Activated naive CD8-positive, alpha-beta T cell treated with anti-CD3 and anti-CD28 coated beads for 36 hours (primary cell): ENCODE data around the gene FAM110D. TPM values are rescaled to one million over a fixed set of nuclear protein-coding genes. Genes with fewer than 3 reads are reported as not detected.

Source experiments
- DNase-seq: peaks from one replicate; pipeline ENCODE4 v3.0.0; 2021
- H3K27ac Mint-ChIP-seq: one replicate; pipeline ENCODE4 v1.8.0; 2022; ENCODE audit warnings: mild to moderate bottlenecking, moderate library complexity, mixed read lengths
- H3K27me3 Mint-ChIP-seq: one replicate; pipeline ENCODE4 v1.8.0; 2022; ENCODE audit warnings: mild to moderate bottlenecking, mixed read lengths
- H3K36me3 Mint-ChIP-seq: one replicate; pipeline ENCODE4 v1.8.0; 2021; ENCODE audit warnings: mild to moderate bottlenecking, mixed read lengths
- H3K4me1 Mint-ChIP-seq: one replicate; pipeline ENCODE4 v1.8.0; 2021; ENCODE audit warnings: mixed read lengths
- H3K4me3 Mint-ChIP-seq: one replicate; pipeline ENCODE4 v1.8.0; 2022; ENCODE audit warnings: mild to moderate bottlenecking, moderate library complexity, mixed read lengths
- H3K9me3 Mint-ChIP-seq: one replicate; pipeline ENCODE4 v1.8.0; 2022; ENCODE audit warnings: mixed read lengths
- total RNA-seq, 2 experiments: library from RNA; stranded (reverse); gene quantifications; one replicate each; pipeline ENCODE4 v1.2.3, GENCODE V29; 2021

Gene FAM110D
- total RNA-seq, 2 experiments from 2014 or later: not detected

- Mint-ChIP-seq H3K4me3 (no peak overlapping the region), H3K27me3 (no peaks in the 10 kb centered on the region), H3K4me1 (peaks cover 41% of the 10 kb centered on the region), H3K27ac (peak overlapping the region; percentile 87), H3K36me3 (peaks cover 6% of the 10 kb centered on the region), H3K9me3 (no peaks in the 10 kb centered on the region)
- no peak for DNase-seq
Observed at GRCh38 chr1:26125382-26125781, 33.5 kb upstream of the FAM110D start.

GRCh38 chr1:26125946-26126320, 32.9 kb upstream of the FAM110D start:
- Mint-ChIP-seq H3K36me3 (peaks cover 6% of the 10 kb centered on the region), H3K4me3 (peak overlapping the region; percentile 65), H3K9me3 (no peaks in the 10 kb centered on the region), H3K27ac (peak overlapping the region; percentile 87), H3K4me1 (peaks cover 40% of the 10 kb centered on the region), H3K27me3 (no peaks in the 10 kb centered on the region)
- DNase-seq: no peak

- Mint-ChIP-seq H3K4me1 (peaks cover 40% of the 10 kb centered on the region), H3K36me3 (peaks cover 6% of the 10 kb centered on the region), H3K27ac (peak overlapping the region; percentile 87), H3K27me3 (no peaks in the 10 kb centered on the region), H3K4me3 (peak overlapping the region; percentile 65), H3K9me3 (no peaks in the 10 kb centered on the region)
- DNase-seq: peak; percentile 24
Observed at GRCh38 chr1:26126321-26127084, 32.4 kb upstream of the FAM110D start.

GRCh38 chr1:26127235-26128163, 31.4 kb upstream of the FAM110D start:
- Mint-ChIP-seq H3K4me3 (peak overlapping the region; percentile 62), H3K36me3 (peaks cover 2% of the 10 kb centered on the region), H3K27me3 (no peaks in the 10 kb centered on the region), H3K9me3 (no peaks in the 10 kb centered on the region), H3K4me1 (peaks cover 44% of the 10 kb centered on the region), H3K27ac (peak overlapping the region; percentile 72)
- no peak for DNase-seq

GRCh38 chr1:26129778-26130177, 29.1 kb upstream of the FAM110D start:
- Mint-ChIP-seq H3K9me3 (no peaks in the 10 kb centered on the region), H3K4me1 (peaks cover 29% of the 10 kb centered on the region), H3K27ac (no peak overlapping the region), H3K36me3 (no peaks in the 10 kb centered on the region), H3K27me3 (no peaks in the 10 kb centered on the region), H3K4me3 (no peak overlapping the region)
- no peak for DNase-seq

- H3K4me1 Mint-ChIP-seq: peaks cover 25% of the 10 kb centered on the region
- no peak for DNase-seq
- no peaks in the 10 kb centered on the region for H3K27me3 Mint-ChIP-seq
- H3K36me3 Mint-ChIP-seq: no peaks in the 10 kb centered on the region
- H3K4me3 Mint-ChIP-seq: no peak overlapping the region
- no peak overlapping the region for H3K27ac Mint-ChIP-seq
- H3K9me3 Mint-ChIP-seq: no peaks in the 10 kb centered on the region
Observed at GRCh38 chr1:26130695-26131094, 28.2 kb upstream of the FAM110D start.

GRCh38 chr1:26132128-26132833, 26.6 kb upstream of the FAM110D start:
- H3K27me3 Mint-ChIP-seq: no peaks in the 10 kb centered on the region
- H3K36me3 Mint-ChIP-seq: no peaks in the 10 kb centered on the region
- no peaks in the 10 kb centered on the region for H3K9me3 Mint-ChIP-seq
- no peak for DNase-seq
- H3K4me3 Mint-ChIP-seq: no peak overlapping the region
- peaks cover 14% of the 10 kb centered on the region for H3K4me1 Mint-ChIP-seq
- no peak overlapping the region for H3K27ac Mint-ChIP-seq

- Mint-ChIP-seq H3K36me3 (no peaks in the 10 kb centered on the region), H3K4me3 (no peak overlapping the region), H3K27ac (no peak overlapping the region), H3K9me3 (no peaks in the 10 kb centered on the region), H3K4me1 (peaks cover 8% of the 10 kb centered on the region), H3K27me3 (no peaks in the 10 kb centered on the region)
- no peak for DNase-seq
Observed at GRCh38 chr1:26132834-26133167, 26.1 kb upstream of the FAM110D start.

- DNase-seq: no peak
- H3K27me3 Mint-ChIP-seq: no peaks in the 10 kb centered on the region
- no peak overlapping the region for H3K4me3 Mint-ChIP-seq
- H3K4me1 Mint-ChIP-seq: peaks cover 12% of the 10 kb centered on the region
- no peaks in the 10 kb centered on the region for H3K36me3 Mint-ChIP-seq
- H3K27ac Mint-ChIP-seq: no peak overlapping the region
- no peaks in the 10 kb centered on the region for H3K9me3 Mint-ChIP-seq
Observed at GRCh38 chr1:26134466-26134865, 24.4 kb upstream of the FAM110D start.

- Mint-ChIP-seq H3K36me3 (no peaks in the 10 kb centered on the region), H3K27me3 (no peaks in the 10 kb centered on the region), H3K4me1 (peaks cover 12% of the 10 kb centered on the region), H3K4me3 (no peak overlapping the region), H3K27ac (peak overlapping the region; percentile 17), H3K9me3 (no peaks in the 10 kb centered on the region)
- DNase-seq: no peak
Observed at GRCh38 chr1:26138974-26139558, 19.8 kb upstream of the FAM110D start.

GRCh38 chr1:26142159-26142558, 16.7 kb upstream of the FAM110D start:
- Mint-ChIP-seq H3K4me1 (peaks cover 16% of the 10 kb centered on the region), H3K36me3 (no peaks in the 10 kb centered on the region), H3K9me3 (no peaks in the 10 kb centered on the region), H3K4me3 (no peak overlapping the region), H3K27ac (no peak overlapping the region), H3K27me3 (no peaks in the 10 kb centered on the region)
- DNase-seq: no peak

- Mint-ChIP-seq H3K4me1 (peaks cover 3% of the 10 kb centered on the region), H3K27me3 (no peaks in the 10 kb centered on the region), H3K9me3 (no peaks in the 10 kb centered on the region), H3K36me3 (no peaks in the 10 kb centered on the region), H3K27ac (no peak overlapping the region), H3K4me3 (no peak overlapping the region)
- peak; percentile 63 for DNase-seq
Observed at GRCh38 chr1:26145041-26145959, 13.6 kb upstream of the FAM110D start.

GRCh38 chr1:26145960-26146294, 13.0 kb upstream of the FAM110D start:
- H3K27me3 Mint-ChIP-seq: no peaks in the 10 kb centered on the region
- H3K4me1 Mint-ChIP-seq: peaks cover 3% of the 10 kb centered on the region
- no peak overlapping the region for H3K4me3 Mint-ChIP-seq
- no peak for DNase-seq
- no peaks in the 10 kb centered on the region for H3K9me3 Mint-ChIP-seq
- H3K27ac Mint-ChIP-seq: no peak overlapping the region
- H3K36me3 Mint-ChIP-seq: no peaks in the 10 kb centered on the region

- Mint-ChIP-seq H3K27ac (no peak overlapping the region), H3K4me3 (no peak overlapping the region), H3K27me3 (peaks cover 3% of the 10 kb centered on the region), H3K36me3 (no peaks in the 10 kb centered on the region), H3K9me3 (no peaks in the 10 kb centered on the region), H3K4me1 (peaks cover 3% of the 10 kb centered on the region)
- DNase-seq: no peak
Observed at GRCh38 chr1:26148887-26149286, 10.0 kb upstream of the FAM110D start.
